ENCODE results near the gene RAB17.

GRCh38 chr2:237581326-237581725 lies 9.2 kb downstream of the RAB17 start:
- TF ChIP-seq CTCF (optimal IDR thresholded peaks at IDR 0.05 in 1 of 3, IDR thresholded peaks at IDR 0.05 in 1 of 3, conservative IDR thresholded peaks at IDR 0.05 in 1 of 3; ENCODE audit: extremely low read depth in 1 of 3, insufficient read depth in 2 of 3, low read length in 3 of 3) (no peak), EZH2 (IDR thresholded peaks at IDR 0.05; ENCODE audit: low read length) (no peak)

Measured in keratinocyte (primary cell).